Tongue (tissue), 2 donors: ENCODE results near the gene MED28. TPM values are rescaled to one million over a fixed set of nuclear protein-coding genes. Genes with fewer than 3 reads are reported as not detected.
"Not testable (repeated sequence)": the region's sequence is repeated elsewhere in the genome, so short reads cannot be mapped to it uniquely, and the experiment has no call there.

ENCODE experiments used
- DNase-seq: peaks from one replicate; pipeline ENCODE4 v3.0.0-alpha.2; 2015
- total RNA-seq: library from RNA; depleted of rRNA; stranded (reverse); fragments of >200 nt; gene quantifications from one replicate; pipeline ENCODE4 v1.2.3, GENCODE V29; 2014

The MED28 gene, protein sequence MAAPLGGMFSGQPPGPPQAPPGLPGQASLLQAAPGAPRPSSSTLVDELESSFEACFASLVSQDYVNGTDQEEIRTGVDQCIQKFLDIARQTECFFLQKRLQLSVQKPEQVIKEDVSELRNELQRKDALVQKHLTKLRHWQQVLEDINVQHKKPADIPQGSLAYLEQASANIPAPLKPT
- 15.4 TPM for total RNA-seq

DNA sequence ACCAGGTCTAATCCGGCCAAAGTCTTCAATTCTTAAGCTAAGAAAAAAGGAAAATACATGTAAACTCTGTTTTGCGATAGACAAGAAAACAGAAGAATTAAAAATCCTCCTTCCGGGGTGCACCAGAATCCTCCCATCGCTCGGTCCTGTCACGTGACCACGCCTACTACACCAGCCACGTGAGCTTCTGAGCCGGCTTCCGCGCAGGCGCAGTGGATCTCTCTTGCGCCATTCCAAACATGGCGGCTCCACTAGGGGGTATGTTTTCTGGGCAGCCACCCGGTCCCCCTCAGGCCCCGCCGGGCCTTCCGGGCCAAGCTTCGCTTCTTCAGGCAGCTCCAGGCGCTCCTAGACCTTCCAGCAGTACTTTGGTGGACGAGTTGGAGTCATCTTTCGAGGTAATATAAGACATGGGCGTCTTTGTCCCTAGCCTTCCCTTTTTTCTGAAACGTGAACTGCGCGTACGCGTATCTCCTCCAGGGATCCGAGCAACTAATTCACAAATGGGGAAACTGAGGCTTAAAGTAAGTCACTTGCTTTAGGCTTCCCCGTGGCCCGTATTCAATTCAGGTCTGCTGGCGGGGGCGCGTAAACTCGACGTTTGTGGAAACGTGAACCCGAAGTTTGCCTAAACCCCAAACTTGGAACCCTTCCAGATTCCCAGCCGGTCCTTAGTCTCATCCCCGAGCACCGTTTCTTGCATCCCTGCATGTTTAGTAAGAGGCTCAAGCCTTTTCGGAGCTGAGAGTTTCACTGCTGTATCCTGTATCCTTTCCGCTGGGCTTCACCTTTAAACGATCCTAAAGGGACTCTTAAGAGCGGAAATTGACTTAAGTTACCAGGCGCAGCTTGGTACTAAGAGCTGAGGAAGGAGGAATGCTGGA is at the start of gene MED28:
Gene MED28, plus strand, starts transcription at position 226 of the 884 bp plus-strand sequence. Its CDS starts 14 bp downstream, at position 240.
- peak; percentile 99 for DNase-seq

DNA sequence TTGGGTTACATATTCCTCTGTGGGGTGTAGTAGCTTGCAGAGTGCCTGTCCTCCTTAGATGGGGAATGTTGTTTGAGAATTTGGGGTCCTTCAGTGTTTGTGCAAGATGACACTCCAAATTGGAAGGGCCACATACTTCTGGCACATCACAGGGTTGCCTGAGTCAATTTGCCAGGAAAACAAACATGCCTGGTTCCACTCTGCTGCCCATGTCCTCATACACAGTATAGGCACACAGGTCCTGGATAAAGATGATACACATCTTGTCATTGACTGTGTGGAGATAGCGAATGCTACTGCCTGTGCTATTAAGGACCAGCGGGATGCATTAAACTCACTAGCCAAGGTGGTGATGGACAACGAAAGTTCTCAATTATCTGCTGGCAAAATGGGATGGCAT is 48.6 kb upstream of the MED28 start:
- no peak for DNase-seq

DNA sequence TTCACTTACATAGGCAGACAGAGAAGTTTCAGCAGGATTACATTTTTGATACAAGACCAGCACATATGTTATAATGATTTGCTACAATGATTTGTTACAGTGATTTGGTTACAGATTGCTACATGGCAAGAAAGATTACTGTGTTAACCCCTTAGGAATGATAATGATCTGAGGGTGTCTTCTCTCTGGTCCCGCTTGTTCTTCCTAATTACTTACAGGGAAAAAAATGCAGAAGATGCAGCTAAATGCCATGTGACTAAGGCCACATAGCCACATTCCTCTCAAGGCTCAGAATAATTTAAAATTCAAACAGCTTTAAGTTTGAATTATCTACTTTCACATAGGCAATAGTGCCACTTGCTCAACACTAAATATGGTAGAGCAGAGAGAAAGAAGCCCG is 47.2 kb upstream of the MED28 start:
- DNase-seq: no peak

DNA sequence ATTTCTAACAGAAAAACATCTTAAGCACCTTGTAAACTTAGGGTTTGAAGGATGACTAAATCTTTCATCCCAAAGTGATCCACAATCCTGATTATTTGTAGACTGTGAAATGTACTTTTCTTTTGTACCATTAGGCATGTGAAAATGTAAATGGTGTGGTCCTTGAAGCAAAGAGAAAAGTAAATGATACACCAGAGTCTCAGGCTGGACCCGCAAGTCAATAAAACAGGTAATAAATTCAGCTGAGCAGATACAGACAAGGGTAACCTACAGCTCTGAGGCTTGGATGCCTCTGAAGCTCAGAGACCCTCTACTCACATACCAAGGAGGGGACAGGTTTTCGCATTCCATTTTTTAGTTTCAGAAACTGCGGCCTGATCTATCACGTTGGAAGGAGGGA is 40.2 kb upstream of the MED28 start:
- no peak for DNase-seq

DNA sequence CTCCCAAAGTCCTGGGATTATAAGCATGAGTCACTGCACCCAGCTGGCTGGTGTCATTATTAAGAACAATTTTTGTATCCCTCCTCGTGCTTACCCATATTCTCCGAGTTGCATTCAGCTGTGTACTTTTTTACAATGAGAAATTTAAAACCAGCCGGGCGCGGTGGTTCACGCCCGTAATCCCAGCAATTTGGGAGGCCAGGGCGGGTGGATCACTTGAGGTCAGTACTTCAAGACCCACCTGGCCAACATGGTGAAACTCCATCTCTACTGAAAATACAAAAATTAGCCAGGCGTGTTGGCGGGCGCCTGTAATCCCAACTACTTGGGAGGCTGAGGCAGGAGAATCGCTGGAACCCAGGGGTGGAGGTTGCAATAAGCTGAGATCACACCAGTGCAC is 39.3 kb upstream of the MED28 start:
- not testable (repeated sequence) for DNase-seq

DNA sequence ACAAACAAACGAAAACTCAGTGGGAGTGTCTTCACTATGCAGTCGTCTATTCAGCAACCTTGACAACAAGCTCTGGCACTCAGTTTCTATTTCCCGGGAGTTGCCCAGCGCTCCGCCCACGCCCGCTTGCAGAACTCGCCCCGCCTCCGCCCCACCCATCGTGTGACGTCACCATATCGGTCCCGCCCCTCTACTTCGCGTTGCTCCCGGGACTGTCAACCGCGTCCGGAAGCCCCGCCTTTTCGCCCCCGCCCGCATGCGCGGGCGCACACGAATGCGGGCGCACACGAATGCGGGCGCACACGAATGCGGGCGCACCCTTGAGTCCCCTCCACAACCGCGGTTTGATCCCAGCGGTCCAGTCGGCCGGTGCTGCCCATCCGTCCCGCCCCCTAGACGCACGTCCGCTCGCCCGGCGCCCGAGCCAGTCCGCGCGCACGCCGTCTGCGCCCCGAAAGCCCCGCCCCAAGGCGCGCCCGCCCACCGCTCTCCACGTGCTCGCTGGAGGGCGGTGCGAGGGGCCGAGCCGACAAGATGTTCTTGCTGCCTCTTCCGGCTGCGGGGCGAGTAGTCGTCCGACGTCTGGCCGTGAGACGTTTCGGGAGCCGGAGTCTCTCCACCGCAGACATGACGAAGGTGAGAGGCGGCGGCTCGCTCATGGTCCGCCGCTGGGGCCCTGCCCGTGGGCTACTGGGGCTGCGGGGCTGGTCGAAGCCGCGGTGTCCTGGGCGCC is 37.3 kb upstream of the MED28 start, which contains the start of gene LAP3:
Gene LAP3, plus strand, starts transcription at position 267 of the 733 bp plus-strand sequence. Its CDS starts 268 bp downstream, at position 535.
- DNase-seq: peak; percentile 98

DNA sequence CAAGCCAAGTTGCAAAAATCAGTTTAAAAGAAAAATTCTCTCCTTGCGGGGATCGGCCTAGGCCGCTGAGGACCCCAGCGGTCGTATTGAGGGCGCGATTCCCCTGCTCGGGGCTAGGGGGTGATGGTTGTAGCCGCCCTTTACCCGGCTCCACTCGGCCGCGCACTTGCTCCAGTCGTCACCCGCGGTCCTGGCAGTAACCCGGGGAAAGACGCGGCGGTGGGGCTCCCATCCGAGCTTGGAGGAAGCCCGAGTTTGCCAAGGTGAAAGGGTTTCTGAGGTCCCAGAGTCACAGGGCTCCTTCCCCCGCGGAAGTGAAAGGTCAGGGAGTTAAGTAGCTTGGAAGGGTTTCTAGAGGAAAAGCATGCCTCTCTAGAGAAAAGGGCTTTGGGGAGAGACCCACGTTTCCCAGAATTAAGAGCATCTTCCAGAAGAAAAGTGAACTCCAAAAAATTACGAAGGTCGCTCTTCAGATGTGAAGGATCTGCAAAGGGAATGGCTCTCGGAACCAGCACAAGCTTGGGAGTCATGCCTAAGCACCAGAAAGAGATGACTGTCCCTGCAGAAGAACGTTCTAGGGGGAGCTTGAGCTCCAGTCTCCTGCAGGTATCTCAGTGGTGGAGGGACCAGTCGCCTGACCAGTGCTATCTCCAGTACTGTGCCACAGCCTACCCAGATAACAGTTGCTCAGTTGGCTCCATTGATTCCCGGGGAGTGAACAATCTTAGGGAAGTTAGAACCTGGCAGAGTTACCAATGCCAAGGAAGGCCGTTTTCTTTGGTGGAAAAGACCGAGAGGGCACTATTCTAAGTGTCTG is 36.6 kb upstream of the MED28 start:
- peak; percentile 47 for DNase-seq

DNA sequence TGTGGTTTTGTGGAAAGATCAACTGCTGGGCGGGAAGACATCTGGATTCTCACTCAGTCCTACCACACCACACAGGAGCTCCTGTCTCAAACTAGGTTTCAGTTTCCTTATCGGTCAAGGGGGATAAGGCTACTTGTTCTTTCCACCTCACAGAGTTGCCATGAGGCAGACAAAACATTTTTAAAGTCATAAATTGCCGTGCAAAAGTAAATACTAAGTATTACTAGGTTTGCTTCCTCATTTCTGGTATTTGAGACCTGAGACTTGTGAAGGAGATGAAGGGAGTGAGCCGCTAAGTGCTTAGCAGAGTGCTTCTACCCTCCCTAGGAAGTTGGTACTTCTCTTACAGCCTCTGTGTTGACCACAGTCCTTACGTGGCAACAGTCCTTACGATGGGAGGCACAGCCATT is 36.0 kb upstream of the MED28 start:
- no peak for DNase-seq

DNA sequence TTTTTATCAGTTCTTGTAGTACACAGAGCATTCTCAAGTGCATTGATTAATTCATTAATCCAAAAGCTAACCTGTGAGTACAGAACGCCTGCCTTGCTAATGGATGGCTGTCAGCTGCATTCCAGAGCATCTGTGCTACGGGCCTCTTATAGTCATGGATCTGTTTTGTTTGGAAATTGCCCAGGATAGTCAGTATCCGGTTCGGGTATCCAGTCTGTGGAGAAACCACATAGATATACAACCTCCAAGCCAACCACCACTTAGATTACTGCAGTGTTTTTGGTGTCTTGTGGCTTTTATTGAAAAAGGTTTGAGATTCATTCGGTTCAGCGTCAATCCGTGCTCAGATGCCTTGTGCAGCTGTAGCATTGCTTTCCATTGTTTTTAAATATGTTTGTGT is 33.5 kb upstream of the MED28 start:
- no peak for DNase-seq

DNA sequence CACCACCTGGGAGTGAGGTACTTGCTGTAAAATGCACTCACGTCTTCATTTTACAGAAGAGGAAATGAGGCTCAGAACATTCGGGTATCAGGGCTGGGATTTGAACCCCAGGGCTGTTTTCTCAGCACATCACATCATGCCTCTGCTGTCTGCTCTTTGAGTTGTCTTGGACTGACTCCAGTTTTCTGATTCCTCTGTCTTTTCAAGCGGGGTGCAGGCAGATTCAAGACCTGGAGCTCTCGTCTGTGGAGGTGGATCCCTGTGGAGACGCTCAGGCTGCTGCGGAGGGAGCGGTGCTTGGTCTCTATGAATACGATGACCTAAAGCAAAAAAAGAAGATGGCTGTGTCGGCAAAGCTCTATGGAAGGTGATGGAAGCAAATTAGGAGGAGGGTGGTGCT is 31.2 kb upstream of the MED28 start:
- DNase-seq: no peak

DNA sequence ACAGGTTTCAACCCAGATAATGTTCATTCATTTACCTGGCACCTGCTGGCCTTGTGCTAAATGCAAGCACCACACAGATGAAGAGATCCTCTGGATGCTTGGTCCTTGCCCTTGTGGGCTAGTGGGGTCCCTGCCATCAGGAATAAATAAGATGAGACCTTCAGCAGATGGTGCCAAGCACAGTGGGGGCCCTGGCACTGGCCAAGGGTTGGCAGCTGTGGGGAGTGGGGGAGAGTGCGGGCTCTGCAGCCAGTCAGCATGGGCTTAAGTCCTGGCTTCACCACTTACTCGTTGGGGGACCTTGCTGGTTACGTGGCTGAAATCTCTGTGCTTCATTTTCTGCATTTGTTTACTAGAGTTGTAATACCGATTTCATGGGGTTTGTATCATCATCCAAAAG is 30.5 kb upstream of the MED28 start:
- no peak for DNase-seq

DNA sequence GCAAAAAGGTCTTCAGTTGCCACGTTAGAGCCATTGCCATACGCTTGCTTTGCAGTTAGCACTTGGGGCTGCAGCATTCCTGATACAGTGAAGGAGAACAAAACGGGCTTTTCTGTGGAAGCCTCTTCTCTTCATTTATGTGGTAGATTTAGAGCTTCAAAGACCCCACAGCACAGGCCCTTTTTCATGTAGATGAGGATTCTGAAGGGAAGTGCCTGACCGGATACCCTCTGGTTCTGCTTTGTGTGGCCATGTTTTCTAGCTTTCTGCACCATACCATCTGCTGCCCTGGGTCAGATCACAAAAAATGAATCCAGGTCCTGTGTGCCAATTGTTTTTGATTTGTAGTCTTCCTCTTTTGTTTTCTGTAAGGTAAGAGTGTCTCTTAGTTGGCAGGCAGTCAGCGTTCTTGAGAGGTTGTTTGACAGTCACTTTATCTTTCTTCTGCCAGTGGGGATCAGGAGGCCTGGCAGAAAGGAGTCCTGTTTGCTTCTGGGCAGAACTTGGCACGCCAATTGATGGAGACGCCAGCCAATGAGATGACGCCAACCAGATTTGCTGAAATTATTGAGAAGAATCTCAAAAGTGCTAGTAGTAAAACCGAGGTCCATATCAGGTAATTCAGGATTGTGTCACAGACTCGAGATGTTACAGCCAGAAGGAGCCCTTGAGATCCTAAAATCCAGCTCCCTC is 29.8 kb upstream of the MED28 start:
- DNase-seq: no peak

DNA sequence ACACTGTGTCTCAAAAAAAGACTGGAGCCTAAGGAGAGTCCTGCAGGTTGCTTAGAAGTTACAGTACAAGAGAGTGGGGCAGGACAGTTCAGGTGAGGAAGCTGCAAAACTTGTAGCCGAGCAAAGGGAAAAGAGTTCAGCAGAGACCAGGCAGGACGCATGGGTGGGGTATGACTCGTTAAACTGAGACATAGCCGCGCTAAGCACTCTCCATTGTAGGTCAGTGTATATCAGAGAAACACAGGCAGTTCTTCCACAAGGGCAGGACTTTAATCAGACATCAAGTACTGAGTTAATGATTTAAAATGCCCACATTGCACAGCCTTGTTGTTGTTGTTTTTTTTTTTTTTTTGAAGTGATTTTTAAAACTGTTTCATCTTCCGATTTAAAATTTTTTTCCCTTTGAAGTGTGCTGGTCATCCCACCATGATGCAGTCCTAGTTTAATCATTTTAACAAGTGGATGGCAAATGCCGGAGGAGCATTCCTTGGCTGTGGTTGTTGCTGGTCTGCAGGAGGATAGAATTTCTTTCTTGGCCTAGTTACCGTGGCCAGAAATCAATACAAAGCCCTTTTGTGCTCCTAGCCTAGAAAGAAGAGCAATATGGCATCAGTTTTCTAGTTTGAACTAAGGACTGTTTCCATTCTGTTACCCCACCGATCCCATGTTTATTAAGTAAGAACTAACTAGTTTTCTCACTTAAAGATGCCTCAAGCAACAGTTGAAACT is 27.2 kb upstream of the MED28 start:
- DNase-seq: no peak

DNA sequence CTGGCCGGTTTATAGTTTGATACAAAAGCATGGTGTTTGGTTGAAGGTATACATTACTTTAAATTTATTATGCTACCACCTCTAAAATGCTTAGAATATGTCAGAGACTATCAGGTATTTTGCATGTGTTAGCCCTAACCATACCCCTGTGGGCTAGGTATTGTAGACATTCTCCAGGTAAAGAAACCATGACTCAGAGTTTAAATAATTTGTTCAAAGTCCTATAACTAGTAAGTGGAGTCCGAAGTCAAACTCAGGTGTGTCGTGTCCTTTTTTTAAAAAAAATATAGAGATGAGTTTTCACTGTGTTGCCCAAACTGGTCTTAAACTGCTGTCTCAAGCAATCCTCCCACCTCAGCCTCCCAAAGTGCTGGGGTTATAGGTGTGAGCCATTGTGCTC is 25.1 kb upstream of the MED28 start:
- DNase-seq: no peak

DNA sequence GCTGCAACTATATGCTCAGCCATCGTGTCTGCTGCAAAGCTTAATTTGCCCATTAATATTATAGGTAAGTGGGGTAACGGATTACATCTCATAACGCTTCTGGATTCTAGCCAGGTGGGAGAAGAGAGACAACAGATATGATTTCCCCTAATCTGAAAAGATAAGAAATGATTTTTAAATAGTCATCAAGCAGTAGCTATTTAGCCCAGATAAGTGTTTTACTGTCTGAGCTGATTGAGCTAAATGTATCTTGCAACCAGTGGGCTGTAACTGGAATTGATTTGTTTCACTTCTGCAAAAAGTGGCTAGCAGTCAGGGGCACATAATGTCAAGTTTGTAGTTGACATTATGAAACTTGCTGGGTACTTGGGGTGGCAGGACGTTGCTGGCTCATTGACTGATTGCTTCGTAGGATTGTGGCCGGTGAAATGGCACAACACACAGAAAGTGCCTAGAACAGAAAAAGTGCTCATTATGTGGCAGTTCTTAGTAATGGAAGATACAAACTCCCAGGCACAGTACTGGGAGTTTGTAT is 18.9 kb upstream of the MED28 start:
- no peak for DNase-seq

DNA sequence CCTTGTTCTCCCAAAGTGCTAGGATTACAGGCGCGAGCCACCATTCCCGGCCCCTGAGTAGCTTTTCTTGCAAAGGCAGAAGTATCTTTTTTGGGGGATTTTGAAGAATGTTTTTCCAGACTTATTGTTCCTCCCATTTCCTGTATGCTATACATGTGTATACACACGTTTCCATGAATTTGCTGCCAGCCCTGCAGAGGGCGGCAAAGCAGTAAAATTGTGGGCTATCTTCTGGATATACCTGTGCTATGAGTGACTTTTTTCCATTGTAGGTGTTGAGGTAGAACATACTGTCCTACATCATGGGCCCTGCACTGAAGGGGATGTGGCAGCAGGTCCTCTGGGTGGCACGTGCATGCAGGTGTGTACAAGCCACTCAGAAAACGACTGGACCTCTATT is 16.9 kb upstream of the MED28 start:
- peak; percentile 26 for DNase-seq

DNA sequence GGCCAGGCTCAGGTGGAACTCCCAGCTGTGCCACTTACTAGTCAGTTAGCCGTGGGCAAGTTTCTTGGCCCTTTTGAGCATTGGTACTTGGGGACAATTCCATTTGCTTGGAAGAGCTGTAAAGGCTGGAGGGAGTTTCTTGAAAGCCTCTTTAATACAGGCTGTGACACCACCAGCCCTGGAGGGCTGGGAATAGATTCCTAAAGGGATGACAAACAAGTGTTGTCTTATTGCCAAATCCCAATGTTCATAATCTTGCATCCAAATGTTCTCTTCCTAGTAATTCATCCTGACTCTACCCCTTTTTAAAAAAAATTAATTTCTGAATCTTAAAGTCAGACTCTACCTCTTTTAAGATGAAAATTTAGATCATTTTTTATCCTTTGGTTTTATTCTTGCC is 14.6 kb upstream of the MED28 start:
- DNase-seq: no peak

DNA sequence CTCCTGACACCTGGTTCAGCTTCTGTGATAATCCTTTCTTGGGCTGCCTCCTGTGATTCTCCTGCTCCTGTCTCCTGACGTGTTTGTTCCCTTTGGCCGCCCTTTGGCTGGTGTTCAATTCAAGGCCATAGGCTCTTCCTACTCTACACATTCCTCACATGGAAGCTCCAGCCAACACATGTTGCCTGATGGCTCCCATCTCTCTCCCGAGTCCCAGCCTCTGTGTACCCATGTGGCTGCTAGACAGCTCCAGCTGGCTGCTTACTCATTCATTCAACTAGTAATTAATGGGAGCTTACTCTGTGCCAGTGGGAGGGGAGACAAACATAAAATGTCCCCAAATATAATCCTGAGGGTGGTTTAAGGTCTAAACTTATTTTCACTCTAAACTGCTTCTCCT is 9.2 kb upstream of the MED28 start:
- DNase-seq: no peak

DNA sequence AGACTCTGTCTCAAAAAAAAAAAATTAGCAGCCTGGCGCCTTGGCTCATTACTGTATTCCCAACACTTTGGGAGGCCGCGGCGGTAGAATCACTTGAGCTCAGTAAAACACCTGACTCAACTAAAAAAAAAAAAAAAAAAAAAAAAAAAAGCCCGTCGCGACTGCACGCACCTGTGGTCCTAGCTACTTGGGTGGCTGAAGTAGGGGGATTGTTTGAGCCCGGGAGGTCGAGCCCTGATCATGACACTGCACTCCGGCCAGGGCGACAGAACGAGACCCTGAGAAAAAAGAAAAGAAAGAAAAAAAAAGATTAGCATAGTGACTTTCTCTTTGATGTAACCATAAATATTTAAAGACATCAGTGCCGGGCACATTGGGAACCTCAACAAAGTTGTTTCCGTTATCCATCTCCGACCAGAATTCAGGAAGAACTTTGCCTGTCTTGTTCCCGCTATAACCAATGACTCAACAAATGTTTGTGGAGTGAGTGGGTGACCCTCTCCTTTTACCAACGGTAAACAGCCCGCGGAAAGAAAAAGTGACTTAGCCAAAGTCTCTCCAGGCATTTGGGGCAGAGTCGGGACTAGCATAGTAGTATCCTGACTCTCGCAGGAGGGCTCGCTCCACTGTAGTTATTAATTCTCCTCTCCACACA is 553 bp upstream of the MED28 start:
- no peak for DNase-seq

DNA sequence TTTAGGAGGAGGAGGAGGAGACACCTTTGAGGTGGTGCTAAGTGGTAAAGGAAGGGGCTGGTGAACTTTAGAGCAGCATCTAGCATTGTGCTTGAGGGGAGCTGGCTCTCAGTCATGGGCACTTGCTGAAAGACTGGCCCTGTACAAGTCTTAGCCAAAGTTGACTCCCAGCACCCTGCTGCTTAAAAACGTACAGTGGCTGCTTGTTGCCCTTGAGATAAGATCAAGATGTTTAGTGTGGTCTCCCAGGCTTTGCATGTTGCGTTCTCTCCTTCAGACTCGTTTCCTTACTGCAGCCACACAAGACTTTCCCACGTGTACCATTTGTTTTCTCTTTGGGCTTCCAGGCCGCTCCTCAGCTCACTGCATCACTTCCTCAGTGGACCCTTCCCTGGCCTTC is 1.8 kb downstream of the MED28 start:
- DNase-seq: no peak
